ENCODE measurements around the gene ELAVL2.

DNA sequence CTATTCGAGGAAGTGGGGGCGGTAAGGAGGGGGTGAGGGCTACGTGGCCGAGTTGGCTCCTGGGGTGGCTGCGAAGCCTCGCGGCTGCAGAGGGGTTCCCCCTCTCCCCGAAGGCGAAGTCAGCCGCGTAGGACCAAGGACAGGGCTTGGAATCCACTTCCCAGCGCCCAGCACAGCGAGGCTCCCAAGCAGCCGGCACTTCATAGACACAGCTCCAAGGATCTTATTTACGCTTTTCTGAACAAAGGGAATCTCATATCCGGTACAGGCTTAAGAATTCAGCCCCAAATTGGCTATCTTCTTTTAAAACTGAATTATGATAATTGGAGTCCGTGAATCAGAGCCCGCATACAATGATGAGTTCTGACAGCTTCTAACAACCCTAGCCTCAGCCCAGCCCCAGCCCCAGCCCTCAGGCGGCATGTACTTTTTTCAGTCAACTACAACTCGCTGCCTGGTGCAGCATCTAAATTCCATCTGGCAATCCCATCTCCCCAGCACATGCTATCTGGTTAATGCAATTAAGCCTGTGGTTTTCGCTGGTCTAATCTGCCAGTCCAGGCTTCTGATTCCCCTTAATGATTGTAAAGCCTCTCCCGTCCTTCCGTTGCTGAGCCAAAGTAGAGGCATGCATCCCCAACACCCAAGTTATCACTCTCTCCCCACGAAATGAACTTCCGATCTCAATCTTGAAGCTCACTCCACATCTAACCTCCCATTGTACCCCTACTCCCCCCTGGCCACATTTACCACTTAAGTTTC, 1.0 kb downstream of the ELAVL2 start:
- TF ChIP-seq, protein P1, sequence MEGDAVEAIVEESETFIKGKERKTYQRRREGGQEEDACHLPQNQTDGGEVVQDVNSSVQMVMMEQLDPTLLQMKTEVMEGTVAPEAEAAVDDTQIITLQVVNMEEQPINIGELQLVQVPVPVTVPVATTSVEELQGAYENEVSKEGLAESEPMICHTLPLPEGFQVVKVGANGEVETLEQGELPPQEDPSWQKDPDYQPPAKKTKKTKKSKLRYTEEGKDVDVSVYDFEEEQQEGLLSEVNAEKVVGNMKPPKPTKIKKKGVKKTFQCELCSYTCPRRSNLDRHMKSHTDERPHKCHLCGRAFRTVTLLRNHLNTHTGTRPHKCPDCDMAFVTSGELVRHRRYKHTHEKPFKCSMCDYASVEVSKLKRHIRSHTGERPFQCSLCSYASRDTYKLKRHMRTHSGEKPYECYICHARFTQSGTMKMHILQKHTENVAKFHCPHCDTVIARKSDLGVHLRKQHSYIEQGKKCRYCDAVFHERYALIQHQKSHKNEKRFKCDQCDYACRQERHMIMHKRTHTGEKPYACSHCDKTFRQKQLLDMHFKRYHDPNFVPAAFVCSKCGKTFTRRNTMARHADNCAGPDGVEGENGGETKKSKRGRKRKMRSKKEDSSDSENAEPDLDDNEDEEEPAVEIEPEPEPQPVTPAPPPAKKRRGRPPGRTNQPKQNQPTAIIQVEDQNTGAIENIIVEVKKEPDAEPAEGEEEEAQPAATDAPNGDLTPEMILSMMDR (IDR thresholded peaks at IDR 0.05), result no peak
- no peak for TF ChIP-seq POLR2AphosphoS5 (IDR thresholded peaks at IDR 0.05; ENCODE audit: low read depth, low read length)
- TF ChIP-seq, protein P2, sequence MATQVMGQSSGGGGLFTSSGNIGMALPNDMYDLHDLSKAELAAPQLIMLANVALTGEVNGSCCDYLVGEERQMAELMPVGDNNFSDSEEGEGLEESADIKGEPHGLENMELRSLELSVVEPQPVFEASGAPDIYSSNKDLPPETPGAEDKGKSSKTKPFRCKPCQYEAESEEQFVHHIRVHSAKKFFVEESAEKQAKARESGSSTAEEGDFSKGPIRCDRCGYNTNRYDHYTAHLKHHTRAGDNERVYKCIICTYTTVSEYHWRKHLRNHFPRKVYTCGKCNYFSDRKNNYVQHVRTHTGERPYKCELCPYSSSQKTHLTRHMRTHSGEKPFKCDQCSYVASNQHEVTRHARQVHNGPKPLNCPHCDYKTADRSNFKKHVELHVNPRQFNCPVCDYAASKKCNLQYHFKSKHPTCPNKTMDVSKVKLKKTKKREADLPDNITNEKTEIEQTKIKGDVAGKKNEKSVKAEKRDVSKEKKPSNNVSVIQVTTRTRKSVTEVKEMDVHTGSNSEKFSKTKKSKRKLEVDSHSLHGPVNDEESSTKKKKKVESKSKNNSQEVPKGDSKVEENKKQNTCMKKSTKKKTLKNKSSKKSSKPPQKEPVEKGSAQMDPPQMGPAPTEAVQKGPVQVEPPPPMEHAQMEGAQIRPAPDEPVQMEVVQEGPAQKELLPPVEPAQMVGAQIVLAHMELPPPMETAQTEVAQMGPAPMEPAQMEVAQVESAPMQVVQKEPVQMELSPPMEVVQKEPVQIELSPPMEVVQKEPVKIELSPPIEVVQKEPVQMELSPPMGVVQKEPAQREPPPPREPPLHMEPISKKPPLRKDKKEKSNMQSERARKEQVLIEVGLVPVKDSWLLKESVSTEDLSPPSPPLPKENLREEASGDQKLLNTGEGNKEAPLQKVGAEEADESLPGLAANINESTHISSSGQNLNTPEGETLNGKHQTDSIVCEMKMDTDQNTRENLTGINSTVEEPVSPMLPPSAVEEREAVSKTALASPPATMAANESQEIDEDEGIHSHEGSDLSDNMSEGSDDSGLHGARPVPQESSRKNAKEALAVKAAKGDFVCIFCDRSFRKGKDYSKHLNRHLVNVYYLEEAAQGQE (IDR thresholded peaks at IDR 0.05; ENCODE audit: insufficient read depth in 1 of 2, low read depth in 2 of 2, low read length in 1 of 2), result no peak
- TF ChIP-seq TCF7L2 (IDR thresholded peaks at IDR 0.05; ENCODE audit: low read depth, low read length), result no peak
- TF ChIP-seq SIN3A (IDR thresholded peaks at IDR 0.05; ENCODE audit: borderline replicate concordance, insufficient read depth, low read depth, low read length), result no peak

Data from Panc1 (cell line).